IMR-90 (cell line): ENCODE measurements around the gene CACNA2D3. TPM values are rescaled to one million over a fixed set of nuclear protein-coding genes. Genes with fewer than 3 reads are reported as not detected.

ENCODE experiments used
- ATAC-seq: fragments of 200-7000 bp; cut with Tn5 transposase; 2 replicates; pipeline ENCODE4 v1.9.1; 2020; ENCODE audit warnings: low read depth, mild to moderate bottlenecking, moderate library complexity
- BruUV-seq: library from RNA; stranded (reverse); fragments of 400-500 nt; replicated peaks from 2 replicates; lab custom pipeline; 2021; lab: Mats Ljungman, UMichigan
- CTCF ChIA-PET: fragments of 300-600 bp; formaldehyde crosslinking; extraction: SDS; loops from one replicate; lab custom pipeline; 2021; ENCODE audit warnings: antibody characterized with exemption; lab: Yijun Ruan, JAX
- POLR2A ChIA-PET: fragments of 300-600 bp; sonication (Branson Sonifier 250); formaldehyde crosslinking; loops from one replicate; lab custom pipeline; 2022; ENCODE audit warnings: antibody characterized with exemption; ENCODE audit not compliant: unreplicated experiment; lab: Charles Lee
- DNase-seq: peaks from one replicate; pipeline ENCODE4 v3.0.0; 2013
- H2AFZ ChIP-seq: replicated peaks from 2 replicates; pipeline ENCODE3; 2013; ENCODE audit warnings: low read length, mild to moderate bottlenecking; ENCODE audit not compliant: poor library complexity
- H2AK5ac ChIP-seq: 2 replicates; pipeline ENCODE4 v1.6.1; 2013; ENCODE audit warnings: low read depth, low read length, inconsistent platforms
- H2AK9ac ChIP-seq: replicated peaks from 2 replicates; pipeline ENCODE3; 2013; ENCODE audit warnings: mild to moderate bottlenecking, low read depth, low read length, moderate library complexity; ENCODE audit not compliant: poor library complexity
- H2BK120ac ChIP-seq: 2 replicates; pipeline ENCODE4 v1.6.1; 2013; ENCODE audit warnings: low read depth, low read length, inconsistent platforms
- H2BK15ac ChIP-seq: 3 replicates; pipeline ENCODE4 v1.6.1; 2013; ENCODE audit warnings: low read depth, low read length, inconsistent platforms
- H2BK20ac ChIP-seq: 2 replicates; pipeline ENCODE4 v1.6.1; 2013; ENCODE audit warnings: low read depth, mild to moderate bottlenecking, inconsistent platforms, low read length, moderate library complexity
- H2BK5ac ChIP-seq: 2 replicates; pipeline ENCODE4 v1.6.1; 2013; ENCODE audit warnings: mild to moderate bottlenecking, low read depth, low read length, inconsistent platforms; ENCODE audit not compliant: poor library complexity, severe bottlenecking
- H3K14ac ChIP-seq: replicated peaks from 2 replicates; pipeline ENCODE4 v1.6.1; 2013; ENCODE audit warnings: low read depth, low read length, inconsistent platforms
- H3K18ac ChIP-seq: 2 replicates; pipeline ENCODE4 v1.6.1; 2013; ENCODE audit warnings: low read depth, low read length, control low read depth
- H3K23ac ChIP-seq: 2 replicates; pipeline ENCODE4 v1.6.1; 2013; ENCODE audit warnings: low read depth, low read length, inconsistent platforms
- H3K27ac ChIP-seq: 2 replicates; pipeline ENCODE4 v1.5.1; 2013; ENCODE audit warnings: mild to moderate bottlenecking, control low read depth, low read length; ENCODE audit not compliant: insufficient read depth
- H3K27me3 ChIP-seq: 2 replicates; pipeline ENCODE4 v1.6.1; 2013; ENCODE audit warnings: low read length; ENCODE audit not compliant: control insufficient read depth, insufficient read depth
- H3K36me3 ChIP-seq: 2 replicates; pipeline ENCODE4 v1.6.1; 2013; ENCODE audit warnings: low read length, mixed read lengths; ENCODE audit not compliant: control insufficient read depth, insufficient read depth
- H3K4ac ChIP-seq: 2 replicates; pipeline ENCODE4 v1.6.1; 2013; ENCODE audit warnings: low read depth, low read length, inconsistent platforms
- H3K4me1 ChIP-seq: 2 replicates; pipeline ENCODE4 v1.6.1; 2013; ENCODE audit warnings: low read length, mixed read lengths; ENCODE audit not compliant: control insufficient read depth, insufficient read depth
- H3K4me2 ChIP-seq: 2 replicates; pipeline ENCODE4 v1.6.1; 2013; ENCODE audit warnings: low read depth, mild to moderate bottlenecking, control low read depth, low read length, moderate library complexity
- H3K4me3 ChIP-seq: 2 replicates; pipeline ENCODE4 v1.5.1; 2013; ENCODE audit warnings: low read depth, mild to moderate bottlenecking, control low read depth, low read length, moderate library complexity; ENCODE audit not compliant: insufficient read depth
- H3K56ac ChIP-seq: 2 replicates; pipeline ENCODE4 v1.6.1; 2013; ENCODE audit warnings: low read length, inconsistent platforms; ENCODE audit not compliant: insufficient read depth; ENCODE audit errors: extremely low read depth
- H3K79me1 ChIP-seq, 2 experiments: 2 replicates each; pipeline ENCODE4 v1.6.1; 2013; ENCODE audit warnings: low read length in 2 of 2, inconsistent platforms in 1 of 2, low read depth in 1 of 2
- H3K9ac ChIP-seq: 2 replicates; pipeline ENCODE4 v1.6.1; 2013; ENCODE audit warnings: low read depth, low read length, control low read depth
- H3K9me1 ChIP-seq: 2 replicates; pipeline ENCODE4 v1.6.1; 2013; ENCODE audit warnings: low read length, inconsistent platforms; ENCODE audit not compliant: insufficient read depth
- H3K9me3 ChIP-seq: 2 replicates; pipeline ENCODE4 v1.6.1; 2013; ENCODE audit warnings: low read length; ENCODE audit not compliant: control insufficient read depth, insufficient read depth
- H4K20me1 ChIP-seq: 2 replicates; pipeline ENCODE4 v1.6.1; 2013; ENCODE audit warnings: low read length, inconsistent platforms; ENCODE audit not compliant: insufficient read depth
- H4K5ac ChIP-seq: 2 replicates; pipeline ENCODE4 v1.6.1; 2013; ENCODE audit warnings: mild to moderate bottlenecking, low read depth, low read length, control low read depth
- H4K8ac ChIP-seq, 2 experiments: 2 replicates each; pipeline ENCODE4 v1.6.1; 2013; ENCODE audit warnings: low read depth in 2 of 2, low read length in 2 of 2, control low read depth in 1 of 2, inconsistent platforms in 1 of 2
- H4K91ac ChIP-seq: 2 replicates; pipeline ENCODE4 v1.6.1; 2013; ENCODE audit warnings: low read depth, low read length, inconsistent platforms; ENCODE audit not compliant: insufficient read depth
- NFE2L2 ChIP-seq: fragments of 150-350 bp; IDR thresholded peaks from 2 replicates; pipeline ENCODE4 v1.6.1; 2016; ENCODE audit warnings: low read depth, mild to moderate bottlenecking, low read length
- RCOR1 ChIP-seq: IDR thresholded peaks from 2 replicates; pipeline ENCODE4 v1.6.1; 2012; ENCODE audit warnings: mild to moderate bottlenecking, low read length, improper control_type of control experiment; ENCODE audit not compliant: insufficient replicate concordance
- SMC3 ChIP-seq: fragments of 150-350 bp; IDR thresholded peaks from 2 replicates; pipeline ENCODE4 v1.6.1; 2016; ENCODE audit warnings: low read depth, mild to moderate bottlenecking, antibody characterized with exemption, low read length, moderate library complexity
- WGBS, 2 experiments: methylation state at CpG; one replicate each; pipeline versions ENCODE4 v1.1.5 to v1.1.7; 2013; ENCODE audit warnings: missing lambda C conversion rate in 2 of 2; ENCODE audit not compliant: insufficient read length in 1 of 2; ENCODE audit errors: extremely low coverage in 2 of 2; 5-methylcytosine and 5-hydroxymethylcytosine counted together
- dilution Hi-C: fragments of 300-500 bp; cut with HindIII; formaldehyde crosslinking; loops from one replicate; pipeline ENCODE4 v1.14.3; 2018; ENCODE audit warnings: low sequenced_read_pairs; ENCODE audit not compliant: unreplicated experiment
- in situ Hi-C: fragments of 300-500 bp; cut with MboI; formaldehyde crosslinking; loops from 3 replicates; pipeline ENCODE4 v1.14.3; 2019; ENCODE audit warnings: low sequenced_read_pairs, inconsistent platforms, mixed read lengths
- intact Hi-C: fragments of 100-400 bp; cut with micrococcal nuclease; formaldehyde crosslinking; loops from 2 replicates; pipeline ENCODE4 v1.10.0; 2022
- polyA plus RNA-seq, 3 experiments: library from polyadenylated mRNA; depleted of rRNA; stranded (reverse); fragments of >200 nt; gene quantifications; 2 replicates each; pipeline ENCODE4 v1.2.3, GENCODE V29; 2012; ENCODE audit warnings: low replicate concordance in 1 of 3
- total RNA-seq: library from RNA; depleted of rRNA; stranded (reverse); fragments of >200 nt; gene quantifications from 2 replicates; pipeline ENCODE4 v1.2.3, GENCODE V29; 2012

CACNA2D3 gene
- total and polyA plus RNA-seq, 2 of the 4 experiments (the other 2 are of a cell fraction): 0.36 to 0.41 TPM

GRCh38 chr3:54706738-54707137, 584.4 kb downstream of the CACNA2D3 start:
- TF ChIP-seq SMC3 (no peak), RCOR1 (no peak), NFE2L2 (no peak)
- H3K79me1 ChIP-seq: no peaks in the 10 kb centered on the region

More at GRCh38 chr3:54706738-54707137, 584.4 kb downstream of the CACNA2D3 start:
- no peak overlapping the region for H3K23ac ChIP-seq
- no peak overlapping the region for H3K27ac ChIP-seq
- no peak overlapping the region for H4K8ac ChIP-seq
- ChIA-PET CTCF (no interaction called here), POLR2A (no interaction called here)
- no peak overlapping the region for H3K4me2 ChIP-seq
- H3K18ac ChIP-seq: no peak overlapping the region
- H3K56ac ChIP-seq: no peak overlapping the region
- H3K27me3 ChIP-seq: no peaks in the 10 kb centered on the region
- H3K4ac ChIP-seq: no peak overlapping the region
- no peak overlapping the region for H4K5ac ChIP-seq
- H2BK5ac ChIP-seq: no peak overlapping the region
- no TSS peak for BruUV-seq
- intact Hi-C loops (no loop called here), dilution Hi-C loops (no loop called here), in situ Hi-C loops (no loop called here)
- H3K4me1 ChIP-seq: no peaks in the 10 kb centered on the region
- H3K9me1 ChIP-seq: no peaks in the 10 kb centered on the region
- H2AK5ac ChIP-seq: no peak overlapping the region
- H3K9ac ChIP-seq: no peak overlapping the region
- H2BK20ac ChIP-seq: no peak overlapping the region
- no peak overlapping the region for H3K14ac ChIP-seq
- no peak overlapping the region for H2BK120ac ChIP-seq
- 40% methylated on average over 1 of the region's 3 CpGs; no CpG with 5 or more reads in 1 of the 2 experiments for WGBS, 2 experiments
- H4K91ac ChIP-seq: no peak overlapping the region
- ATAC-seq: no peak
- no peak overlapping the region for H2AK9ac ChIP-seq
- H3K4me3 ChIP-seq: no peak overlapping the region
- no peak overlapping the region for H2BK15ac ChIP-seq
- no peak overlapping the region for H2AFZ ChIP-seq
- H3K9me3 ChIP-seq: no peaks in the 10 kb centered on the region
- no peak for DNase-seq
- H4K20me1 ChIP-seq: no peaks in the 10 kb centered on the region
- H3K36me3 ChIP-seq: no peaks in the 10 kb centered on the region
